PC-3 (cell line): ENCODE data around the gene PGS1.

ENCODE experiments used
- CTCF ChIP-seq: fragments of 300-600 bp; sonication (generic); conservative IDR thresholded peaks from 2 replicates; pipeline ENCODE4 v1.5.1; 2017; ENCODE audit warnings: antibody characterized with exemption, low read depth, mild to moderate bottlenecking, low read length
- EZH2 ChIP-seq: fragments of 300-600 bp; sonication (generic); IDR thresholded peaks from one replicate; pipeline ENCODE4 v1.6.1; 2017; ENCODE audit warnings: antibody characterized with exemption, mild to moderate bottlenecking, low read length; ENCODE audit not compliant: unreplicated experiment

GRCh38 chr17:78473951-78474613 is 95.6 kb downstream of the PGS1 start:
- TF ChIP-seq CTCF (no peak), EZH2 (no peak)
